Amniotic epithelial cell (primary cell): ENCODE data around the gene CDC5L.

Experiments used
- DNase-seq: peaks from one replicate; pipeline ENCODE4 v3.0.0-alpha.2; 2010; ENCODE audit warnings: low read depth

Gene CDC5L

GRCh38 chr6:44373787-44374186 lies 13.7 kb upstream of the CDC5L start:
- DNase-seq, result peak; percentile 12

DNA sequence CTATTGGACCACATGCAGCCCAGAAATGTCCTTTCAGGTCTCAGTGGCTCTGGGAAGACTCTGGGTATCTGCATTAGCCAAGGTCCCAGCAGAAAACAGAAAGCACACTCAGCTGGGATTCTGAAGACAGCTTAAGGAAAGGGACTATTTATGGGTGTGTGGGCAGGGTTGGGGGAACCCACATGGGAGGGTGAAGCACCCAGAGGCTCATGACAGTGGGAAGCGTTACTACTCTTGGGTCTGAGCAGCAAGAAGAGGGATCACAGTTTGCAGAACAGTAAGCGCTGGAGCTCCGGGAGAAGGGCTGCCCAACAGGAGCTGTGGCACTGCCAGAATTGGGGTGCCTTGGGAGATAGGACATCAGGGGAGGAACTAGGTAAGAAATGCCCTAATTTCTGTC lies 12.4 kb upstream of the CDC5L start:
- no peak for DNase-seq

- no peak for DNase-seq
Measured at GRCh38 chr6:44377484-44377883, 10.0 kb upstream of the CDC5L start.

GRCh38 chr6:44377971-44378370 lies 9.5 kb upstream of the CDC5L start:
- no peak for DNase-seq

GRCh38 chr6:44381739-44382138 lies 5.8 kb upstream of the CDC5L start:
- peak; percentile 42 for DNase-seq

- peak; percentile 78 for DNase-seq
Measured at GRCh38 chr6:44386364-44386928, 1.1 kb upstream of the CDC5L start.

- DNase-seq, result no peak
Measured at GRCh38 chr6:44386929-44387345, 569 bp upstream of the CDC5L start.

DNA sequence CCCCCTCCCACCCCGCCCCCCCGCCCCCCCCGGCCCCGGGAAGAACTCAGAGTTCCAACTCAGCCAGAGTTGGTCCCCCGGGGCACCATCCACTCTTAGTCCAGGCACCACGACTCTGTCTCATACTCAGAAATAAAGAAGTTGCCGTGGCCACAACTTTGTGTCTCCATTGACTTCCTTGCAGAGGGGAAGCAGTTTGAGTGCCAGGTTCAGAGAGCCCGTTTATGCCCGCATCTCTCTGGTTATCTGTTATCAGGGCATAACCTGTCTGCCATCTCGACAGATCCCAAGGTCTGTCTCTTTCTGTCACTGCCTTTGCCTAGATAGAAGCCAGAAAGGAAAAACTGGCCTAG lies 605 bp downstream of the CDC5L start:
- DNase-seq, result no peak

GRCh38 chr6:44388887-44389286 lies 1.4 kb downstream of the CDC5L start:
- no peak for DNase-seq

GRCh38 chr6:44390158-44390683 lies 2.7 kb downstream of the CDC5L start:
- DNase-seq, result no peak

DNA sequence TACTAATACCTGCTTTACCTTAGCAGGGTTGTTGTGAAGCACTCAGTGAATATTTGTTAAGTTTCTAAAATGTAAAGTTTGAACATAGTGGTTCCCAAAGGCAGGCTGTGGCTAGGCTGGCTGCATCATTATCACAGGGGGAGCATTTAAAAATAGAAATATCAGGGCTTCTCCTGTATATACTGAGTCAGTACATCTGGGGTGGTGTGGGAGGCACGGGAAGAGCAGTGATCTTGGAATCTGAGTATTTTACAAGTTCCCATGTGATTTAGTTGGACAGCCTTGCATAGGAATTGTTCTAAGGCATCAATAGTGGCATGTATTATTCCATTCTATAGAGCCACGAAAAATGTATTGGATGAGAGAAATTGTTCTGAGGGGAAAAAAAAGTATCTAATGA lies 8.0 kb downstream of the CDC5L start:
- no peak for DNase-seq

DNA sequence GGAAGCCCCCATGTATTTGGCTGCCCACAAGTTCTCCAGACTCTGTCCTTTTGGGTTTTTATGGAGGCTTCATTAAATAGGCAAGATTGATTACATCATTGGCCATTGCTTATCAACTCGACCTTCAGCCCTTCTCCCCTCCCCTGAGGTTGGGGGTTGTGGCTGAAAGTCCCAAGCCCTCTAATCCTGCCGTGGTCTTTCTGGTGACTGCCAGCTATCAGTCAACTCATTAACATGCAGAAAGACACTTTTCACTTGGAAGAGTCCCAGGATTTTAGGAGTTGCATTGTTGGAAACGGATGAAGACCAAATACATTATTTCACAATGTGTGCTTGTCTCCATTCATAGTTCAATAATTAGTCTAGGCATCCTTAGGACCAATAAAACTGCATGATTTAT lies 9.5 kb downstream of the CDC5L start:
- DNase-seq, result no peak

DNA sequence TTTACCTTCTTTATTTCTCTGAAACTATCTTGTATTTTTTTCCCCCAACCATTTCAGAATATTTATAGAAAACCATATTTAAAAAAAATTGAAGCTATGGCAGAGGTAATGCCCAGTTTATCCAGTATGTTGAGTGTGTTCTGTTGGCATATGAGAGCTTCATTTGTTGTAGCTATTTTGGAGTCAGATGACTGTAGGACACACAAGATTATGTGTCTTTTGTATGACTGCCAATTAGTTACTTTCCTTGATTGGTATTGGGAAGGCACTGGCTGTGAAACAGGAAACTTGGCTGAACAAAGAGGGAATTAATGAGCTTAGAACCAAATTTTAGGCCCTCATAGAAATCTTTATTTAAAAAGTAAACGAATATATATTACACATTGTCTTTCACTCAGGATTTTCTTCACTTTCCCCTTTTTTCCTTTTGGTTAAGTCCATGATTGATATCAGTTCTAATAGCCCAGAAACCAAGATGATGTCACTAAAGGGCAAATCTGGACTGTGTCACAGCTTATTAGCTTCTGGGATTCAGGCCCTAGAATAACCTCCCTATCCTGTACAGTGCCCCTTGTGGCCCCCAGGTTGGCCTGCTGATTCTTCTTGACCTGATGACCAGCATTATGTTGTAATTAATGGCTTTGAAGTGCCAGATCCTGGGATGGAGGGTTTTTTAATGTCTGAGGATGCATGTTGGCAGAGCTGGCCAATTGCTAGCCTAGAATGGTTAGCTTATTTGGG lies 10.1 kb downstream of the CDC5L start:
- no peak for DNase-seq

DNA sequence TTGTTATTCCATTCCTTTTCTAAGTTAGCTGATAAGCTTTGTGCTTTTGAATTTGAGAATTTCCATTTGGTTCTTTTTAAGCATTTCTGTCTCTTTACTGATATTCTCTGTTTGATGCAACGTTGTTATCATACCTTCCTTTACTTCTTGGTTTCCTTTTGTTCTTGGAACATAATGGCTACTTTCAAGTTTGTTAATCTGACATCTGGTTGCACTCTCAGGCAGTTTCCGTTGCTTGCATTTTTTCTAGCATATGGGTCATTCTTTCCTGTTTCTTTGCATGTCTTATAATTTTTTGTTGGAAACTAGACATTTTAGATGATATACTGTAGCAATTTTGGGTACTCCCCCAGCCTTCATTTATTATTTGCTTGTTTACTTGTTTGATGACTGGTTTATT lies 12.5 kb downstream of the CDC5L start:
- DNase-seq, result no peak

GRCh38 chr6:44400572-44400971 lies 13.1 kb downstream of the CDC5L start:
- DNase-seq, result no peak

DNA sequence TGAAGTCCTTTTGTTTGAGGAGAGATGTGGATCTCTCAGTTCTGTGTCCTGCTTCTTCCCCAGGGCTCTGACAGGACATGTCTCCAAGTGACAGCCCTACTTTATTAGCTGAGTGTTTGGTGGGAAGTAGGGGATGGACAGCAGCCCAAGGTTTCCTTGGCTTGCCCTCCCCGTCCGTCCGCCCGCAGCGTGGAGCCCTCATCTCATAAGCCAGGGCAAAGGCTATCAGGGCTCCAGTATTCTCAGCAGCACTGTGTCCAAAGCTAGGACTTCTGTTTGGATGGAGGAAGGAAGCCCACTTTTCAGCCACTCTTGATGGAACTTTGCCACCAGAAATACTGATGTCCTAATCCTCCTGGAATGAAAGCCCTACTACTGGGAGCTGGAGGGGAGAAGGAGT lies 13.6 kb downstream of the CDC5L start:
- no peak for DNase-seq

- no peak for DNase-seq
Measured at GRCh38 chr6:44404022-44404714, 16.7 kb downstream of the CDC5L start.

- peak; percentile 16 for DNase-seq
Measured at GRCh38 chr6:44404715-44405099, 17.2 kb downstream of the CDC5L start.

DNA sequence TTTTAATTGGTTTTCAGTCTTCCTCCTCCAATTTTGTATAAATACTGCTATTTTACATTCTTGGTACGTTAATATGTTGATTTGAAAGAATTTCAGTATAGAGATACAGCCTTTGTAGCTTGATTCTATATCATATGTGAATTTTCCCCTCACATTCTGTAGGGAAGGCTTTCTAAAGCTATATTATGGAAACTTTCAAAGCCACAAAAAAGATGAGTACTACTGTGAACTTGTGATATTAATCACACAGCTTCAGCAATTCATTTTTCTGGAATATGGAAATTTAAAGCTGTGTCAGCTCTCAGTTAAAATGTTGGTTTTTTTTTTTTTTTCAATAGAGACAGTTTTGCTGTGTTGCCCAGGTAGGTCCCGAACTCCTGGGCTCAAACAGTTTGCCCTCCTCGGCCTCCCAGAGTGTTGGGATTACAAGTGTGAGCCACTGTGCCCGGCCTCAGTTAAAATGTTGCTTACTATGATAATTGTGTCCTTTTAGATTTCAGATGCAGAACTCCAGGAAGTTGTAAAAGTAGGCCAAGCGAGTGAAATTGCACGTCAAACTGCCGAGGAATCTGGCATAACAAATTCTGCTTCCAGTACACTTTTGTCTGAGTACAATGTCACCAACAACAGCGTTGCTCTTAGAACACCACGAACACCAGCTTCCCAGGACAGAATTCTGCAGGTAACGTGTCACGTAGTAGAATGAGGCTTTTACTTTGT lies 20.6 kb downstream of the CDC5L start:
- DNase-seq, result no peak

DNA sequence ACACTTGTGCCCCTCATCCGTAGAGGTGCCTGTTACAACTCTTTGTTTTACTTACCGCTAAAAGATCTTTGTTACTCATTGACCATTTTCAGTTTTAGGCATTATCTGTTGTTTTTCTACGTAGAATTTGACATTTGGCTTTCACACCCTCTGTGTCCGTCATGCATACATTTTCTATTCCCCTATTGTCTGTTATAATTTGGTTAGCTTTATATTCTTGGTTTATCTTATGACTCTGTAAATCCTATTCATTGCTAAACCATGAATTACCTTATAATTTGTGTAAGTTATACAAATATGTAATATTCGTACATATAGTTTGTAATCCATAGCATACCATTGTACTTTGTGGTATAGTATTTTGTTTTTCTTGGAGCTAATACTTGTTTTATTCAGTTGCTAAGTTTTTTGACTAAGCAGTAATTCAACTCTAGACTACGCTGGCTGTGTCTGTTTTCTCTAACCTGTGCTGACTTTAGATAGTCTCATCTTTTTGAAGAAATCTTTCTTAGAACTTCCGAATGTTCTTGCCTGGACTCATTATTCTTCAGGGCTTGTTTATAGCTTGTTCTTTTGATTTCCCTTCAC lies 21.8 kb downstream of the CDC5L start:
- no peak for DNase-seq

DNA sequence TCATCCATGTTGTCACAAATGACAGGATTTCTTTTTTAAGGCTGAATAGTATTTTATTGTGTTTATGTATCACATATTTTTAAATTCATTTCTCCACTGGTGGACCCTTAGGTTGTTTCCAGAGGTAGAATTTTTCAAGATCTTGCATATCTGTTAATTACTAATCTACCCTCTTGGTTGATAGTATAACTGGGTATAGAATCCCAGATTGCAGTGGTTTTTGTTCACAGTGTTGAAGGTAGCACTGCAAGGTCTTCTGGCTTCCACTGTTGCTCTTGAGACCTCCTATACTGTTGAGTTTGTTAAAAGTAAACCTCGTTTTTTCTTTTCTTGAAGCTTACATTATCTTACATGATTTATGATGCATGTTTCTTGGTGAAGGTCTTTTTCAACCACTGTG lies 22.9 kb downstream of the CDC5L start:
- no peak for DNase-seq

GRCh38 chr6:44411141-44411540 lies 23.6 kb downstream of the CDC5L start:
- peak; percentile 41 for DNase-seq
